Loucy (cell line): ENCODE results near the gene SSBP4.

Experiments used
- CTCF ChIP-seq: fragments of 200-600 bp; sonication (generic); conservative IDR thresholded peaks from 2 replicates; pipeline ENCODE4 v1.5.1; 2014; ENCODE audit warnings: mild to moderate bottlenecking, antibody characterized with exemption, low read length
- EZH2phosphoT487 ChIP-seq: fragments of 200-600 bp; IDR thresholded peaks from 2 replicates; pipeline ENCODE4 v1.6.1; 2018; ENCODE audit warnings: antibody characterized with exemption, mild to moderate bottlenecking, moderate library complexity, borderline replicate concordance

- TF ChIP-seq CTCF (no peak), EZH2phosphoT487 (no peak)
Observed at GRCh38 chr19:18449552-18449951, 30.4 kb downstream of the SSBP4 start.
